CD14-positive monocyte (primary cell): ENCODE data around the gene AKAP6. TPM values are rescaled to one million over a fixed set of nuclear protein-coding genes. Genes with fewer than 3 reads are reported as not detected.

Source experiments
- DNase-seq, 3 donors: peaks; one replicate each; pipeline ENCODE4 v3.0.0-alpha.2; 2011 to 2022
- H2AFZ ChIP-seq: 2 replicates; pipeline ENCODE4 v1.6.0; 2012; ENCODE audit warnings: mild to moderate bottlenecking, low read depth, low read length, inconsistent platforms; ENCODE audit not compliant: insufficient read depth, poor library complexity, severe bottlenecking
- H3K27ac ChIP-seq, 2 donors: 1 replicate in 1 of 2; 2 replicates in 1 of 2; pipeline ENCODE4 v1.5.1; 2012 to 2013; ENCODE audit warnings: low read length in 2 of 2, control low read depth in 1 of 2, inconsistent platforms in 1 of 2, low read depth in 1 of 2, mild to moderate bottlenecking in 1 of 2
- H3K27me3 ChIP-seq, 2 donors: one replicate each; pipeline versions ENCODE4 v1.6.0 to v1.6.1; 2011 to 2013; ENCODE audit warnings: low read length in 2 of 2; ENCODE audit not compliant: control insufficient read depth in 2 of 2, insufficient read depth in 2 of 2
- H3K36me3 ChIP-seq, 2 donors: replicated peaks in 1 of 2; 1 replicate in 1 of 2; 2 replicates in 1 of 2; pipeline versions ENCODE4 v1.5.1 to v1.6.1; 2012 to 2013; ENCODE audit warnings: low read length in 2 of 2, control low read depth in 1 of 2, inconsistent platforms in 1 of 2, mild to moderate bottlenecking in 1 of 2; ENCODE audit not compliant: insufficient read depth in 2 of 2, control insufficient read depth in 1 of 2
- H3K4me1 ChIP-seq, 2 donors: 1 replicate in 1 of 2; 2 replicates in 1 of 2; pipeline versions ENCODE4 v1.5.1 to v1.6.1; 2012 to 2013; ENCODE audit warnings: low read length in 2 of 2, control low read depth in 1 of 2, inconsistent platforms in 1 of 2, mild to moderate bottlenecking in 1 of 2, moderate library complexity in 1 of 2; ENCODE audit not compliant: insufficient read depth in 2 of 2, control insufficient read depth in 1 of 2
- H3K4me2 ChIP-seq: replicated peaks from 2 replicates; pipeline ENCODE3; 2012; ENCODE audit warnings: low read length, moderate library complexity, mild to moderate bottlenecking; ENCODE audit not compliant: poor library complexity, severe bottlenecking; ENCODE audit errors: extremely low read depth
- H3K4me3 ChIP-seq, 3 experiments: fragments of 200-600 bp in 1 of 3; sonication (generic) in 1 of 3; replicated peaks in 1 of 3; 1 replicate in 2 of 3; 2 replicates in 1 of 3; pipeline ENCODE4 v1.5.1; 2011 to 2013; ENCODE audit warnings: low read length in 3 of 3, mild to moderate bottlenecking in 3 of 3, control low read depth in 2 of 3, low read depth in 2 of 3, inconsistent platforms in 1 of 3, moderate library complexity in 1 of 3
- H3K79me2 ChIP-seq: 2 replicates; pipeline ENCODE4 v1.6.0; 2012; ENCODE audit warnings: mild to moderate bottlenecking, control low read depth, inconsistent platforms, low read length, moderate library complexity; ENCODE audit not compliant: insufficient read depth
- H3K9ac ChIP-seq: 2 replicates; pipeline ENCODE4 v1.6.0; 2017; ENCODE audit warnings: low read length, mild to moderate bottlenecking; ENCODE audit not compliant: insufficient read depth, poor library complexity, severe bottlenecking
- H3K9me3 ChIP-seq, 2 donors: replicated peaks in 1 of 2; 1 replicate in 1 of 2; 2 replicates in 1 of 2; pipeline versions ENCODE4 v1.5.1 to v1.6.1; 2012 to 2013; ENCODE audit warnings: low read length in 2 of 2, control low read depth in 1 of 2; ENCODE audit not compliant: control insufficient read depth in 1 of 2, insufficient read depth in 1 of 2
- H4K20me1 ChIP-seq: 2 replicates; pipeline ENCODE4 v1.6.0; 2012; ENCODE audit warnings: mild to moderate bottlenecking, low read length, control low read depth, moderate library complexity; ENCODE audit not compliant: insufficient read depth
- H3K27ac Mint-ChIP-seq, 7 donors: one replicate each; pipeline ENCODE4 v1.8.0; 2020; ENCODE audit warnings: mild to moderate bottlenecking in 7 of 7, mixed read lengths in 7 of 7, moderate library complexity in 6 of 7, inconsistent platforms in 2 of 7
- H3K27me3 Mint-ChIP-seq, 3 donors: one replicate each; pipeline ENCODE4 v1.8.0; 2021 to 2022; ENCODE audit warnings: low read depth in 3 of 3, mild to moderate bottlenecking in 3 of 3, mixed read lengths in 3 of 3, moderate library complexity in 3 of 3, inconsistent platforms in 1 of 3
- H3K36me3 Mint-ChIP-seq, 2 donors: one replicate each; pipeline ENCODE4 v1.8.0; 2020; ENCODE audit warnings: mixed read lengths in 2 of 2, inconsistent platforms in 1 of 2, mild to moderate bottlenecking in 1 of 2
- H3K4me1 Mint-ChIP-seq: one replicate; pipeline ENCODE4 v1.8.0; 2020; ENCODE audit warnings: mild to moderate bottlenecking, mixed read lengths
- H3K4me3 Mint-ChIP-seq, 2 donors: one replicate each; pipeline ENCODE4 v1.8.0; 2020; ENCODE audit warnings: mild to moderate bottlenecking in 2 of 2, mixed read lengths in 2 of 2, moderate library complexity in 1 of 2
- H3K9me3 Mint-ChIP-seq, 7 donors: one replicate each; pipeline ENCODE4 v1.8.0; 2020 to 2022; ENCODE audit warnings: mixed read lengths in 7 of 7, mild to moderate bottlenecking in 6 of 7, moderate library complexity in 6 of 7, inconsistent platforms in 2 of 7
- CTCF ChIP-seq: fragments of 200-600 bp; IDR thresholded peaks from one replicate; pipeline ENCODE4 v1.8.0; 2022; ENCODE audit warnings: antibody characterized with exemption, mild to moderate bottlenecking
- whole genome bisulfite sequencing: methylation state at CpG from one replicate; pipeline ENCODE4 v1.1.5; 2013; ENCODE audit warnings: missing lambda C conversion rate; ENCODE audit not compliant: insufficient coverage; 5-methylcytosine and 5-hydroxymethylcytosine counted together
- intact Hi-C, 2 donors: fragments of 100-400 bp; cut with micrococcal nuclease; formaldehyde crosslinking; loops; one replicate each; pipeline versions ENCODE4 v1.15.0 to v1.15.1; 2023
- polyA plus RNA-seq, 3 donors: library from polyadenylated mRNA; depleted of rRNA in 1 of 3; unstranded in 2 of 3; stranded (reverse) in 1 of 3; fragments of 300-500 nt in 2 of 3; fragments of >200 nt in 1 of 3; fragmentation: Illumina TruSeq in 2 of 3; gene quantifications; 1 replicate in 2 of 3; 2 replicates in 1 of 3; pipeline ENCODE4 v1.2.3, GENCODE V29; 2012 to 2021

The AKAP6 gene
- polyA plus RNA-seq, 3 donors = not detected

- Histone ChIP-seq H3K27ac (no peak overlapping the region), H3K79me2 (no peaks in the 10 kb centered on the region), H3K4me1 (no peaks in the 10 kb centered on the region), H3K9ac (no peak overlapping the region), H3K27me3 (no peaks in the 10 kb centered on the region), H3K36me3 (no peaks in the 10 kb centered on the region), H3K4me3 (no peak overlapping the region), H3K4me2 (no peak overlapping the region), H2AFZ (no peak overlapping the region), H3K9me3 (peaks cover 0 to 2% of the 10 kb centered on the region in 2 donors), H4K20me1 (no peaks in the 10 kb centered on the region)
- intact Hi-C loops = no loop called here
- no CpG with 5 or more reads among the region's 1 CpG for WGBS
- Mint-ChIP-seq H3K27me3 (peaks cover 0 to 4% (median 0%) of the 10 kb centered on the region in 3 donors), H3K9me3 (peaks cover 0 to 8% (median 2%) of the 10 kb centered on the region in 7 donors), H3K4me1 (no peaks in the 10 kb centered on the region), H3K36me3 (no peaks in the 10 kb centered on the region), H3K27ac (no peak overlapping the region), H3K4me3 (no peak overlapping the region)
- no peak for TF ChIP-seq CTCF
- no peak for DNase-seq
Observed at GRCh38 chr14:32820181-32820580, 491.1 kb downstream of the AKAP6 start.

GRCh38 chr14:32820682-32821081 is 491.6 kb downstream of the AKAP6 start:
- Mint-ChIP-seq H3K9me3 (peaks cover 0 to 8% (median 2%) of the 10 kb centered on the region in 7 donors), H3K27me3 (peaks cover 0 to 4% (median 0%) of the 10 kb centered on the region in 3 donors), H3K36me3 (no peaks in the 10 kb centered on the region), H3K27ac (no peak overlapping the region), H3K4me3 (no peak overlapping the region), H3K4me1 (no peaks in the 10 kb centered on the region)
- H3K36me3 ChIP-seq = no peaks in the 10 kb centered on the region
- no peaks in the 10 kb centered on the region for H3K27me3 ChIP-seq
- H3K4me3 ChIP-seq = no peak overlapping the region
- no peak overlapping the region for H3K4me2 ChIP-seq
- H3K9me3 ChIP-seq = peaks cover 0 to 2% of the 10 kb centered on the region in 2 donors
- no peak for TF ChIP-seq CTCF
- H3K27ac ChIP-seq = no peak overlapping the region
- intact Hi-C loops = no loop called here
- no peaks in the 10 kb centered on the region for H4K20me1 ChIP-seq
- H2AFZ ChIP-seq = no peak overlapping the region
- H3K4me1 ChIP-seq = no peaks in the 10 kb centered on the region
- no peak overlapping the region for H3K9ac ChIP-seq
- DNase-seq = no peak
- no peaks in the 10 kb centered on the region for H3K79me2 ChIP-seq
